ENCODE data around the gene SH3BP4. TPM values are rescaled to one million over a fixed set of nuclear protein-coding genes. Genes with fewer than 3 reads are reported as not detected.
A peak's percentile ranks its signal among the peaks of the same experiment; 100 is the strongest.

The SH3BP4 gene
- total RNA-seq, 1 donor from 2014 or later = 116 TPM

GRCh38 chr2:234998404-234999211 is 46.8 kb downstream of the SH3BP4 start:
- peak; percentile 45 for DNase-seq (ENCODE audit: low read depth)

- no peak for DNase-seq (ENCODE audit: low read depth)
Measured at GRCh38 chr2:234999740-235000425, 48.1 kb downstream of the SH3BP4 start.

GRCh38 chr2:235000426-235001236 is 48.8 kb downstream of the SH3BP4 start:
- DNase-seq (ENCODE audit: low read depth) = no peak

GRCh38 chr2:235001237-235002133 is 49.7 kb downstream of the SH3BP4 start:
- no peak for DNase-seq (ENCODE audit: low read depth)

- DNase-seq (ENCODE audit: low read depth) = peak; percentile 91
Measured at GRCh38 chr2:235002198-235003095, 50.6 kb downstream of the SH3BP4 start.

- no peak for DNase-seq (ENCODE audit: low read depth)
Measured at GRCh38 chr2:235003096-235003775, 51.4 kb downstream of the SH3BP4 start.

- no peak for DNase-seq (ENCODE audit: low read depth)
Measured at GRCh38 chr2:235004329-235004903, 52.6 kb downstream of the SH3BP4 start.

GRCh38 chr2:235005023-235005422 is 53.2 kb downstream of the SH3BP4 start:
- no peak for DNase-seq (ENCODE audit: low read depth)

- DNase-seq (ENCODE audit: low read depth) = no peak
Measured at GRCh38 chr2:235005603-235006259, 53.9 kb downstream of the SH3BP4 start.

- DNase-seq (ENCODE audit: low read depth) = no peak
Measured at GRCh38 chr2:235006461-235006860, 54.6 kb downstream of the SH3BP4 start.

- no peak for DNase-seq (ENCODE audit: low read depth)
Measured at GRCh38 chr2:235006986-235007385, 55.2 kb downstream of the SH3BP4 start.

GRCh38 chr2:235007664-235008457 is 56.0 kb downstream of the SH3BP4 start:
- no peak for DNase-seq (ENCODE audit: low read depth)

GRCh38 chr2:235008584-235009044 is 56.8 kb downstream of the SH3BP4 start:
- DNase-seq (ENCODE audit: low read depth) = peak; percentile 47

GRCh38 chr2:235009081-235009480 is 57.3 kb downstream of the SH3BP4 start:
- DNase-seq (ENCODE audit: low read depth) = no peak

- no peak for DNase-seq (ENCODE audit: low read depth)
Measured at GRCh38 chr2:235010117-235010714, 58.4 kb downstream of the SH3BP4 start.

- DNase-seq (ENCODE audit: low read depth) = no peak
Measured at GRCh38 chr2:235011607-235011928, 59.8 kb downstream of the SH3BP4 start.

GRCh38 chr2:235011929-235012631 is 60.3 kb downstream of the SH3BP4 start:
- no peak for DNase-seq (ENCODE audit: low read depth)
